Iris pigment epithelial cell (primary cell): ENCODE data around the gene SIM2.
"Not testable (repeated sequence)": the region's sequence is repeated elsewhere in the genome, so short reads cannot be mapped to it uniquely, and the experiment has no call there.

Source experiments
- DNase-seq: peaks from one replicate; pipeline ENCODE4 v3.0.0-alpha.2; 2011; ENCODE audit warnings: low read depth

The SIM2 gene, protein sequence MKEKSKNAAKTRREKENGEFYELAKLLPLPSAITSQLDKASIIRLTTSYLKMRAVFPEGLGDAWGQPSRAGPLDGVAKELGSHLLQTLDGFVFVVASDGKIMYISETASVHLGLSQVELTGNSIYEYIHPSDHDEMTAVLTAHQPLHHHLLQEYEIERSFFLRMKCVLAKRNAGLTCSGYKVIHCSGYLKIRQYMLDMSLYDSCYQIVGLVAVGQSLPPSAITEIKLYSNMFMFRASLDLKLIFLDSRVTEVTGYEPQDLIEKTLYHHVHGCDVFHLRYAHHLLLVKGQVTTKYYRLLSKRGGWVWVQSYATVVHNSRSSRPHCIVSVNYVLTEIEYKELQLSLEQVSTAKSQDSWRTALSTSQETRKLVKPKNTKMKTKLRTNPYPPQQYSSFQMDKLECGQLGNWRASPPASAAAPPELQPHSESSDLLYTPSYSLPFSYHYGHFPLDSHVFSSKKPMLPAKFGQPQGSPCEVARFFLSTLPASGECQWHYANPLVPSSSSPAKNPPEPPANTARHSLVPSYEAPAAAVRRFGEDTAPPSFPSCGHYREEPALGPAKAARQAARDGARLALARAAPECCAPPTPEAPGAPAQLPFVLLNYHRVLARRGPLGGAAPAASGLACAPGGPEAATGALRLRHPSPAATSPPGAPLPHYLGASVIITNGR

DNA sequence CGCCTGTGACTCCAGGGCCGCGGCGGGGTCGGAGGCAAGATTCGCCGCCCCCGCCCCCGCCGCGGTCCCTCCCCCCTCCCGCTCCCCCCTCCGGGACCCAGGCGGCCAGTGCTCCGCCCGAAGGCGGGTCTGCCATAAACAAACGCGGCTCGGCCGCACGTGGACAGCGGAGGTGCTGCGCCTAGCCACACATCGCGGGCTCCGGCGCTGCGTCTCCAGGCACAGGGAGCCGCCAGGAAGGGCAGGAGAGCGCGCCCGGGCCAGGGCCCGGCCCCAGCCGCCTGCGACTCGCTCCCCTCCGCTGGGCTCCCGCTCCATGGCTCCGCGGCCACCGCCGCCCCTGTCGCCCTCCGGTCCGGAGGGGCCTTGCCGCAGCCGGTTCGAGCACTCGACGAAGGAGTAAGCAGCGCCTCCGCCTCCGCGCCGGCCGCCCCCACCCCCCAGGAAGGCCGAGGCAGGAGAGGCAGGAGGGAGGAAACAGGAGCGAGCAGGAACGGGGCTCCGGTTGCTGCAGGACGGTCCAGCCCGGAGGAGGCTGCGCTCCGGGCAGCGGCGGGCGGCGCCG lies at the start of gene SIM2:
SIM2 (plus strand) TSS at position 135 of the 565 bp plus-strand sequence. CDS start 632 bp downstream, outside the sequence.
- peak; percentile 27 for DNase-seq

DNA sequence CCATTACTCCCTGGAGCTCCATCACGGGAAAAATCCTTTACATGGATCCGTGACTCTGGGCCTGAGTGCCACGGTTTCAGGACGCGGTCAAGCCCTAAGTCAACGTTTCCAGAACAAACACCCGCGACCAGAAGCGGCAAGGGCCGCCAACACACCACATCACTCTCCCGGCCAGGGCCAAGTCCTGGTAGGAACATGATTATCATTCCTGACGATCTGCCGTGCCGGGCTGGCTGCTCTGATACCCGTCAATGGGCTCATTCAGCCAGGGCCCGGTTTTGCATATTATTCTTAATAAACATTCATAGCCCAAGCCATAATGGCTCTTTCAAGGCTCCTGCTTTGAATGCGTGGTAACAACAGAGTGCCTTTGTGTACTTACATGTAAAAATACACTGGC lies 44.6 kb upstream of the SIM2 start:
- DNase-seq: no peak

DNA sequence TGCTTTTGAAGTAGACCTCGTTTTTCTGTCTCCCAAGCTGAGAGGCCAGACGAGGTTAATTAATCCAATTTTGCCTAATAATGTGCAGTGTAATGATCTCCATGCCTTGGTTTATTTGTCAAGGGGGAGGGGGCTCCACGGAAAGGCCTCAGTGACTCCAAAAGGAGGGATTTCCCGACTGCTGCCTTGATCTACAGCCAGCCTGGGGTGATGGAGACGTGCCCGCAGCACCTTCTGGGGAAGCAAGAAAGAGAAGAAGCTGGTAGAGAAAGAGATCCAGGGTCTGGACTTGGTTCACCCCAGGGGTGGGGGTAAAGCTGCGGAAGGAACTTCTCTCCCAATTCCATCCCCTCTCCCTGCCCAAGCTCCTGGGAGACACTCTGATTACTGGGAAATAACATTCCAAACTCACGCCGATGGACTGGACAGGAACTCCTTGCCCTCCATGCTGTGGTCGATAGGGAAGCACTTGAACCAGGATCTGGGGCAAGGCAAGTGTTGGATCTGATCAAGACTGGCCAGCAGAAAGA lies 44.1 kb upstream of the SIM2 start:
- DNase-seq: no peak

DNA sequence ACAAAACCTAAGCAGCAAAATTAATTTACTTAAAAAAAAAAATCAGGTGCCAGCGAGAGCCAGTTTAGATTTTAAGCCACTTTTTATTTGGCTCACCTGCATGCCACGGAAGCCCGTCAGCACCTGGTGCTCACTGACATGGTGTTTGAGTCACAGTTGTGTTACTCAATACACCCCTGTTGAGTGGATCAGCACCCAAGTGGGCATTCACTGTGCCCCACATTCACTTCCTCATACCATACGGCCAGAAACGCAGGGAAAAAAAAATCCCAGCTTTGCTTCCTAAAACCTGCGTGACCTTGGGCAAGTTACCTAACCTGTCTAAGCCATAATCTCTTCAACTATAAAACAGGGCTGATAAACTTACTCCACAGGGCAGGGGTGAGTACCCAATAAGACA lies 42.8 kb upstream of the SIM2 start:
- no peak for DNase-seq

DNA sequence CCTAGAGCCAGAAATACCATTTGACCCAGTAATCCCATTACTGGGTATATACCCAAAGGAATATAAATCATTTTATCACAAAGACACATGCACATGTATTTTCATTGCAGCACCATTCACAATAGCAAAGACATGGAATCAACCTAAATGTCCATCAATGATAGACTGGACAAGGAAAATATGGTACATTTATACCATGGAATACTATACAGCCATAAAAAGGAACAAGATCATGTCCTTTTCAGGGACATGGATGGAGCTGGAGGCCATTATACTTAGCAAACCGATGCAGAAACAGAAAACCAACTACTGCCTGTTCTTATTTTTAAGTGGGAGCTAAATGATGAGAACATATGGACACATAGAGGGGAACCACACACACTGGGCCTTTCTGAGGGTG lies 41.6 kb upstream of the SIM2 start:
- DNase-seq: not testable (repeated sequence)

DNA sequence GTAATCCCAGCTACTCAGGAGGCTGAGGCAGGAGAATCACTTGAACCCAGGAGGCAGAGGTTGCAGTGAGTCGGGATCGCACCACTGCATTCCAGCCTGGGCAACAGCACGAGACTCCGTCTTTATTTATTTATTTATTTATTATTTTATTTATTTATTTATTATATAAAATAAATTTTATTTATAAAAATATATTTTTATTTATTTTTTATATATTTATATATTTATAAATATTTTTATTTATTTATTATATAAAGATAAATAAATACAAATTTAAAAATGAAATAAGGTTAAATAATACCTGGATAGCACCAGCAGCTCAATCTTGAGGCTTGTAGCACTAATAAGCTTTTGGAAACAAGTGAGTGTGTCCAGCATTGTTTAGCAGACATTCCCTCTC lies 40.9 kb upstream of the SIM2 start:
- DNase-seq: no peak

DNA sequence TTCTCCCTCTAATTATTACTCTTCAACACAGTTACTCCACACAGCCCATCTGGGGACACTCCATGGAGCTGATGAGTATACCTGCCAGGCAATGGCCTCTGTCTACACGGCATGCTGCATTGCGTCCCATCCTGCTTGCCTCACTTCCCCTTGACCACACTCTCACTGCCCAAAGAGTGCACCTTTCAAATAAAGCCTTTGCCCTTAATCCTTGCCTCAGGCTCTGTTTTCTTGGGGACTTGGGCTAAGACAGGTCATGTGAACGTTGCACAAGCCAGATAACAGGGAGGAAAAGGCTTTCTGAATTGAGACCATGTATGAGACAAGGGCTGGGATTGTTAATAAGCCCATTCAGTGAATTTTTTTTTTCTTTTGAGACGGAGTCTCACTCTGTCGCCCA lies 40.0 kb upstream of the SIM2 start:
- no peak for DNase-seq

DNA sequence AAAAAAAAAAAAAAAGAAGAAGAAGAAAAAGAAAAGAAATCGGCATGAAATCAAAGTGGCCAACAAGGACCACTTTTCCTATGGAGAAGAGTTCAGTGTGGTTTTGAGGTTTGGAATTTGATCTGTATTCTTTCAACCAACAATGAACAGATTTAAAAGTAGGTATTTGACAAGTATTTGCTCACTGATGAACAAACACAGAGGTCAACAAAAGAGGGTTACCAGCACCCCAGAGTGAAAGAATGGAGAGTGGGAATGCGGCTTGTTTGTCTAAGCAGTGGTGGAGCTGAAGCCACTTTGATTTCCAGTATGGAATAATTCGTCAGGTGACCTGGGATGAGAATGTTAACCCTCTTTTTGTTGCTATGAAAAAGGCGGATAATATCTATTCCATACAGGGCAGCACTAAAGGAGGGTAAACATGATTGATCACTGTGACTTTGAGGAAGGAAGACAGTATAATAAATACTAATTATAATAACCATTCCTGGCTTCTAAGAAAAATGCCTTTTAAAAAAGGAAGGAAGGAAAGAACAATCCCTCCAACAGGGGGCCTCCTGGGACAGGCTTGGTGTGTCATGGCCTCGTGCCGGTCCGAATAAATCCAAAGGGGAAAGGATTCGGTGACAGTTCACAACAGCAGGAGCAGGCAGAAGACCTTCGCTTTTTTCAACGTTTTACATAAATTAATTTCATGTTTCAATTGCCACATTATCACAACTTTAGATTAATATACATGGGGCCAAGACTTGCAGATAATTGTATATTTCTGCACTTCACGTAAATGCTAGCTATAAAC lies 37.2 kb upstream of the SIM2 start:
- DNase-seq: peak; percentile 19

DNA sequence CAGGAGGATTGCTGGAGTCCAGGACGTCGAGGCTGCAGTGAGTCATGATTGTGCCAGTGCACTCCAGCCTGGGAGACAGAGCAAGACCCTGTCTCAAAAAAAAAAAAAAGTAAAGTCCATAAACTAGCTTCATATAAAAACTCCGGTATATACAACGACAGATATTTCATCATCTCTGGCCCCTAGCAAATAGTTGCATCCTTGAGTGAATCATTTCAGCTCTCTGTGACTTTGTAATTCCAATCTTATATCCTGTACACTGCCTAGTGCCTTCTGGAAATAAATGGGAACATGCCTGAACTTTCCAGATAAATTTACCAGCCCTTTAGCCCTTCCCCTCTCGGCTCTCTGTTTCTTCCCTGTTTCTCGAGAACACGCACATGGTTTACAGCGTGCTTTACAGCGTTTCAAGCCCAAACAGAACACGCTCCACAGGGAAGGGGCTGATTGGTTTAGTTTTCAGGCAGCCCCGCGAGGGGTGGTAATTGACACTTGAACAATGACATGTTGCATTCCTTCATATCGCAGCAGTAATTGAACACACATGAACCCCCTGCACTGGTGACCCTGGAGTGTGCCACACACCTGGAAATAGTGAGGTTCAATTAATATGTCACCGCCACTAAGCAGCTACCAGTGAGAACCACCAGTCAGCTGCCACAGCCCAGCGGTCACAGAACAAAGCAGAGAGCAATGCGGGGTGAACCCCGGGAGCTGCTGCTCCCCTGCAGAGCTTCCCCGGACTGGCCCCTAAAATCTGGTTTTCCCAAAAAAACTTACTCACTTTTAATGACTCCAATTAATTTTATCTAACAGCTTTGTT lies 35.7 kb upstream of the SIM2 start:
- peak; percentile 43 for DNase-seq

DNA sequence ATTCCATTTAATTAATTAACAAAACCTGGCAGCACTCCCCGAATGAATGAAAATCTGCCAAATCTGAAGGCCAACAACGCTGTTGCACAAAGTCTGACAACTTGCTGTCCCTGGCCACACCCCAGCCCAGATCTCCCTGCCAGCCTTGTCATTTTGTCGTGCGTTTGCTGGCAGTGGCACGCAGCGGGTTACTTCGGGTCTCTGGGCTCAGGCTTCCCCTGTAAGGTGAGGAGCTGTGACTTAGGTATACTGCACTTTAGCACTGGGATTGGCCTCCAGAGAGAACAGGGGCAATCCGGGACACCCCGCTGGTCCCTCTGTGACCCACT lies 34.3 kb upstream of the SIM2 start:
- DNase-seq: no peak

DNA sequence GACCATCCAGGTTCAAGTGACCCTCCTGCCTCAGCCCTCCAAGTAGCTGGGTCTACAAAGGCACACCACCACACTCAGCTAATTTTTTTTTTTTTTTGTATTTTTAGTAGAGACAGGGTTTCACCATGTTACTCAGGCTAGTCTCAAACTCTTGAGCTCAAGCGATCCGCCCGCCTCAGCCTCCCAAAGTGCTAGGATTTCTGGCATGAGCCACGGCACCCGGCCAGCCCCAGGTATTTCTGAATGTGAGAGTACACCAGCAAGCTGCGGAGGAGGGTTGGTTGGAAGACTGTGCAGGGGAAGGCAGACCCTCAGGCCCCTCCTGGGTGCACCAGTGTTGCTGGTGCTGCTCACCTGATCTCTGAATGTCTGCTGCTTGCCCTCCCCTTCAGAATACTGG lies 33.1 kb upstream of the SIM2 start:
- DNase-seq: no peak

DNA sequence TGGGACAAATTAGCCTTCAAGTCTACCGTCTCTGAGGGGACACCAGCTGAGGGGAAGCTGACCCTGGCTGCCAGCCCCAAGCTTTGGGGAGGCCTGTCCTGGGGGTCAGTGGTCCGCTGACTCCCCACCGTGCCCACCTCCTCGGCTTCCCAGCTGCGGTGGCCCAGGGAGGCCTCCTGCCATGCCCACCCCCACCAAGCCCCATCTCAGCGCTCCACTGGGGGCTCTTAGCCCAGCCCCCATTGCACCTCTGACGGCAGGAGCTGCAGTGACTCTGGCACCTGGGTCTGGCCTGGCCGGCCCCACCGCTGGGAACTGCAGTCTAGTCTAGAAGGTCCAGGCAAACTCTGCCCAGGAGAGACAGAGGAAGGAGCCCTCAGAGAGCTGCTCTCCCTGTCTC lies 30.2 kb upstream of the SIM2 start:
- DNase-seq: no peak

DNA sequence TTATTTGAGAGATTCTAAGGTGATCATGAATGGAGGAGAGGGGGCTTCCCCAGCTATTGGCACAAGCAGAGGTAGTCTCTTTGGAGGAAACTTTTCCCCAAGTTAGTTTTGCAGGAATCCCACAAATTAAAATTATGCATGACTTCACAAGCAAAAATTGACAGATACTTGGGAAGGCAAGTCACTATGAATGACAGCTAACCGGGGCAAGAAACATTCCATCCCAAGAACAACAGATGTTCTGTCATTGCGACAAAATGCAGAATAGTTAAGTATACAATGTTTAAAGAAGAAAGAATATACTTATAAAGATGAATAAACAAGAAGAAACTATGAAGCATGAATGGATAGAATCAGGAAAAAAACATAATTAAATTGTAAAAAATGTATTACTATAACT lies 27.1 kb upstream of the SIM2 start:
- no peak for DNase-seq

DNA sequence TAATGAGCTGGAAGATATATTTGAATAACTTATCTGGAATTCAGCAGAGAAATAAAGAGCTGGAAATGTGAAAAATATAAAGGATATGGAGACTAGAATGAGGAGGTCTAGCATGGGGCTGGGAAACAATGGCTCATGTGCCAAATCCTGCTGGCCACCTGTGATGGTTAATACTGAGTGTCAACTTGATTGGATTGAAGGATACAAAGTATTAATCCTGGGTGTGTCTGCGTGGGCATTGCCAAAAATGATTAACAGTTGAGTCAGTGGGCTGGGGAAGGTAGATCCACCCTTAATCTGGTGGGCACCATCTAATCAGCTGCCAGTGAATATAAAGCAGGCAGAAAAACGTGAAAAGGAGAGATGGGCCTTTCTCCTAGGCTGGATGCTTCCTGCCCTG lies 26.6 kb upstream of the SIM2 start:
- DNase-seq: not testable (repeated sequence)

DNA sequence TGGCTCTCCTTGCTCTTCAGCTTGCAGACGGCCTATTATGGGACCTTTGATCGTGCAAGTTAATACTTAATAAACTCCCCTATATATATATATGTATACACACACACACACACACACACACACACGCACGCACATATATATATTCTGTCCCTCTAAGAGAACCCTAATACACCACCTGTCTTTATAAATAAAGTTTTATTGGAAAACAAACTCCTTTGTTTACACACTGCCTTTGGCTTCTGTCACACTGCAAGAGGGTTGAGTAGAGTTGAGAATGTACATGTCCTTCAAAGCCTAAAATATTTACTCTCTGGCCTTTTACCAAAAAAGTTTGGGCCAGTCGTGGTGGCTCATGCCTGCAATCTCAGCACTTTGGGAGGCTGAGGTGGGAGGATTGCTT lies 26.2 kb upstream of the SIM2 start:
- DNase-seq: no peak

DNA sequence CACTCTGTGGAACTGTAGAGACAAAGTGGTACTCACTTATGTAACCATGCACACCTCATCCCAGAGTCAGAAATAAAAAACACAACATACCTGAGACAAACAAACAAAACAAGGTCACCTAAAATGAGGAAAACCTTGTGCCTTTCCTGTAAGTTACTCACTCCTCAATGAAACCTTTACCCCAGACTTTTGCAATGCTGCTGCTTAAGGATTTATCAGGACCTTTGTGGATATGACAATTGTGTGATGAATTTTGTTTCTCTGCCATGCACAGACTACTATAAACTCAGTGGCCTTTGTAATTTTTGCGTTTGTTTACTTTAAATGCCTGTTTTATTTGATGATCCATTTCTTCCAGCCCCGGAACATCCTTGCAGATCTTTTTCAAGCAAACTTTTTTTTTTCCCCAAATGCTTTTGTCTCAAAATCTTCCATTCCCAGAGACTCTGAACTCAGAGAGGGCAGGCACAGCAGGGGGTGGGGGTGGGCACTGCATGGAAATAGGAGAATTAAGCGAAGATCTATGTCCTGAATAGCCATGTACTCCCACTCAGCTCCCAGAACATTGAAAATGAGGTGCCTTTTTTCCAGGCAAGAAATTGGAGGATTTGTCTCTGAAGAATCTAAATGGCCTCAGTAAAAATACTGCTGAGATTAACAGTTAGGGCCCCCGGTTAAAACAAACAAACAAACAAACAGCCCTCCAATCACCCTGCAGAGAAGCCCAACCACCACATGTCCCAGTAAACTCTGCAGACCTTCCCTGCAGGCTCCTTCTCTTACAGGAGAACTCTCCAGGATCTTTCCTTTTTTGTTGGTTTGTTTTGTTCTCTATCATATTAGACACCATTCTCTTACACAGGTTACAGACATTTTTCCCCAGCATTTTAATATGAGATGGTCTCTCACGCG lies 22.6 kb upstream of the SIM2 start:
- no peak for DNase-seq

DNA sequence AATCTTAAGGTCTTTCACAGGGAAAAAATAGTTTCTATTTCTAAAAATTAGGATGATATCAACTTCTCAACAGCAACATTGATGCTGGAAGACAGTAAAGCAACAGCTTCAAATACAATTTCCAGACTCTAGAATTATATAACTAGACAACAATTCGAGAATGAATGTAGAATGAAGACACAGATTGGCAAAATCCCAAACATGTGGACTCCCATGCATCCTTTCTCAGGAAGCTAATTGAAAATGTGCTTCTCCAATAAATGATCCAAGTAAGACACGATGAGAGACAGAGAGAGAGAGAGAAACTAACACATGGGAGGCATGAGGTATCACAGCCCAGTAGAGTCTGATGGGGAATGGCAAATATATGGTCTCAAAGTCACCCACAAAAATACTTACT lies 21.5 kb upstream of the SIM2 start:
- DNase-seq: no peak

DNA sequence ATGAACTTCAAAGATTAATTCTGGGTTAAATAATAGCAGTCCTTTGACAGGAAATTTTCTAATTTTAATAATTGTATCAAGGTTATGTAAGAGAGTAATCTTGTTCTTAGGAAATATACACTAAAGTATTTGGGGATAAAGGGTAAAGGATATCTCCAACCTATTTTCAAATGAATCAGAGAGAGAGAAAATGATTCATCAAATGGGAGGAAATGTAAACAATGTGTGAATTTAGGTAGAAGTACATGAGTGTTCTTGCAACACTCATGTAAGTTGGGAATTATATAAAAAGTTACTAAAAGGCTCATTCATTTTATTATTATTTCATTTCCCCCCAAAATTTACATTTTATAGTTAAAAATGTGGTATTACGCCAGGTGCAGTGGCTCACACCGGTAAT lies 20.4 kb upstream of the SIM2 start:
- DNase-seq: no peak

DNA sequence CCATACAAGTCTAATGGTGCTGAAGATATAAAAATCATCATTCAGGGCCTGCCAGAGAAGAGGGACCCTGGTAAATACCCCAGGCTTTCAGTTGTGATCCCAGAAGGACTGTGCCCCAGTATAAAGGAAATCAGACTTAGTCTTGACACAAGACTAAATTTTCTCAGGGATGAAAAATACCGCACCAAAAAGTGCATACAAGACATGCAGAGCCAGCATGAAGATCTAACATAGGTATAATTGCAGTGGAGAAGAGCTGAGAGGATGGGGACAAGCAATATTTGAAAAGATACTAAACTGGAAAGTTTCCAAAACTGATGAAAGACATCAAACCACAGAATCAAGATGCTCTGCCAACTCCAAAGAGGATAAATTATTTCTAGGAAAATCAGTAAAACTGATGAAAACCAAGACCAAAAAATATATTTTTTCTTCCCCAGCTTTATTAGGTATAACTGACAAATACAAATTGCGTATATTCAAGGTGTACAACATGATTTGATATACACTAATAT lies 17.7 kb upstream of the SIM2 start:
- no peak for DNase-seq
